ENCODE results near the gene MSI2.

DNA sequence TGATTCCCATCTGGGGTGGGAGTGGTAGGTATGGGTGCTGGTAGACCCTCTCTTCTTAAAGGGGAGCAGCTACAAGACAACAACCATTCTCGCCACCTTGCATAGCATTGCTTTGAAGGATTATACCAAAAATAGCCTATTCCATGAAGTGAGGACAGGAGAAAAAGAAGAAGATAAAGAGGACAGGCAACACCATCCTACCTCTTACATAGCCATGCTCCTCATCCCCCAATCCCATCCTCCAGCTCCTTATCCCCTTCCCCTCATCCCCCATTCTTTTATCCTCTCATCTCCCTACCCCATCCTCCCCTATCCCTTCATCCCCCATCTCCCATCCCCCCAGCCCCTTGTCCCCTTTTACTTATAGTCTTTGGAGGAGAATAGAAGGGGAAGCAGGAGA, 459.7 kb downstream of the MSI2 start:
- TF ChIP-seq SUZ12 (IDR thresholded peaks at IDR 0.05; ENCODE audit: extremely low read depth, insufficient read depth, insufficient read length) (no peak), YY1 (IDR thresholded peaks at IDR 0.05; ENCODE audit: insufficient read depth, insufficient read length) (no peak), ZNF274 (IDR thresholded peaks at IDR 0.05; ENCODE audit: low read depth, low read length) (no peak)
